Pons (tissue), 1 donor: Measurements from ENCODE around the gene CREBL2.
"Not testable (repeated sequence)": the region's sequence is repeated elsewhere in the genome, so short reads cannot be mapped to it uniquely, and the experiment has no call there.

Source experiments
- DNase-seq: peaks from one replicate; pipeline ENCODE4 v3.0.0-alpha.2; 2016; ENCODE audit warnings: low spot score

Gene CREBL2

GRCh38 chr12:12598864-12599263 lies 12.8 kb upstream of the CREBL2 start:
- no peak for DNase-seq

- DNase-seq: no peak
These were observed 11.7 kb upstream of the CREBL2 start for GRCh38 chr12:12599750-12600643.

- peak; percentile 62 for DNase-seq
These were observed 11.0 kb upstream of the CREBL2 start for GRCh38 chr12:12600659-12601058.

- no peak for DNase-seq
These were observed 6.9 kb upstream of the CREBL2 start for GRCh38 chr12:12604740-12605139.

GRCh38 chr12:12606781-12607589 lies 4.7 kb upstream of the CREBL2 start:
- peak; percentile 66 for DNase-seq

- peak; percentile 61 for DNase-seq
These were observed 3.1 kb upstream of the CREBL2 start for GRCh38 chr12:12608557-12608957.

GRCh38 chr12:12609692-12610091 lies 2.0 kb upstream of the CREBL2 start:
- DNase-seq: no peak

GRCh38 chr12:12610711-12611110 lies 965 bp upstream of the CREBL2 start:
- no peak for DNase-seq

- DNase-seq: peak; percentile 84
These were observed 682 bp downstream of the CREBL2 start for GRCh38 chr12:12612358-12612757.

GRCh38 chr12:12613344-12613743 lies 1.7 kb downstream of the CREBL2 start:
- DNase-seq: peak; percentile 72

- no peak for DNase-seq
These were observed 2.7 kb downstream of the CREBL2 start for GRCh38 chr12:12614342-12614741.

GRCh38 chr12:12616512-12617310 lies 5.0 kb downstream of the CREBL2 start:
- peak; percentile 52 for DNase-seq

- DNase-seq: not testable (repeated sequence)
These were observed 6.4 kb downstream of the CREBL2 start for GRCh38 chr12:12618064-12618463.

- no peak for DNase-seq
These were observed 9.1 kb downstream of the CREBL2 start for GRCh38 chr12:12620730-12621315.

- DNase-seq: peak; percentile 25
These were observed 10.7 kb downstream of the CREBL2 start for GRCh38 chr12:12622418-12622817.

- no peak for DNase-seq
These were observed 12.9 kb downstream of the CREBL2 start for GRCh38 chr12:12624498-12624992.

- no peak for DNase-seq
These were observed 14.8 kb downstream of the CREBL2 start for GRCh38 chr12:12626471-12626870.

- no peak for DNase-seq
These were observed 15.7 kb downstream of the CREBL2 start for GRCh38 chr12:12627308-12627827.

GRCh38 chr12:12628013-12628412 lies 16.3 kb downstream of the CREBL2 start:
- no peak for DNase-seq

- DNase-seq: no peak
These were observed 19.2 kb downstream of the CREBL2 start for GRCh38 chr12:12630850-12631249.

- no peak for DNase-seq
These were observed 24.0 kb downstream of the CREBL2 start for GRCh38 chr12:12635651-12636050.
